ENCODE measurements around the gene TXLNA. TPM values are rescaled to one million over a fixed set of nuclear protein-coding genes. Genes with fewer than 3 reads are reported as not detected.

The TXLNA gene
- total RNA-seq, 1 donor from 2014 or later = 35.9 TPM

Other genes starting within 250 kb of the TXLNA start
- gene PTP4A2, start 241.3 kb upstream of the TXLNA start, total RNA-seq = 173 TPM
- gene KHDRBS1, start 165.8 kb upstream of the TXLNA start, total RNA-seq = 75.1 TPM
- gene TMEM39B, start 106.7 kb upstream of the TXLNA start, total RNA-seq = 4.7 TPM
- 22.6 TPM for gene KPNA6, start 71.6 kb upstream of the TXLNA start, total RNA-seq
- gene CCDC28B, start 20.9 kb downstream of the TXLNA start, total RNA-seq = 12.5 TPM
- gene IQCC, start 26.0 kb downstream of the TXLNA start, total RNA-seq = 3.5 TPM
- not detected for gene DCDC2B, start 29.4 kb downstream of the TXLNA start, total RNA-seq
- gene TMEM234, start 42.7 kb downstream of the TXLNA start, total RNA-seq = 11.5 TPM
- 102 TPM for gene EIF3I, start 42.7 kb downstream of the TXLNA start, total RNA-seq
- 1.3 TPM for gene FAM167B, start 67.5 kb downstream of the TXLNA start, total RNA-seq
- 1.2 TPM for gene LCK, start 71.6 kb downstream of the TXLNA start, total RNA-seq
- gene HDAC1, start 112.4 kb downstream of the TXLNA start, total RNA-seq = 50.4 TPM
- 39.8 TPM for gene MARCKSL1, start 156.6 kb downstream of the TXLNA start, total RNA-seq
- gene FAM229A, start 182.8 kb downstream of the TXLNA start, total RNA-seq = 1.2 TPM
- gene TSSK3, start 182.9 kb downstream of the TXLNA start, total RNA-seq = 0.89 TPM
- gene BSDC1, start 214.8 kb downstream of the TXLNA start, total RNA-seq = 49.8 TPM